Measurements from ENCODE around the gene MYF5. TPM values are rescaled to one million over a fixed set of nuclear protein-coding genes. Genes with fewer than 3 reads are reported as not detected.

Gene MYF5
- total RNA-seq, 2 experiments from 2014 or later: not detected

GRCh38 chr12:80690513-80690912 lies 26.2 kb upstream of the MYF5 start:
- no peaks in the 10 kb centered on the region for H3K27me3 Mint-ChIP-seq
- no peak overlapping the region for H3K27ac Mint-ChIP-seq
- H3K9me3 Mint-ChIP-seq: no peaks in the 10 kb centered on the region
- ChIA-PET CTCF (no interaction called here), POLR2A (no interaction called here)
- no peak for TF ChIP-seq CTCF (IDR thresholded peaks at IDR 0.05)
- DNase-seq: no peak
- no peak for ATAC-seq
- no peaks in the 10 kb centered on the region for H3K4me1 Mint-ChIP-seq (ENCODE audit: low read depth)
- no peak overlapping the region for H3K4me3 Mint-ChIP-seq
- intact Hi-C loops (cut with micrococcal nuclease): no loop called here
- H3K36me3 Mint-ChIP-seq (ENCODE audit: low read depth): no peaks in the 10 kb centered on the region

GRCh38 chr12:80692114-80692513 lies 24.6 kb upstream of the MYF5 start:
- H3K36me3 Mint-ChIP-seq (ENCODE audit: low read depth): no peaks in the 10 kb centered on the region
- H3K27ac Mint-ChIP-seq: no peak overlapping the region
- POLR2A ChIA-PET: no interaction called here
- CTCF ChIA-PET: no interaction called here
- no peak for TF ChIP-seq CTCF (IDR thresholded peaks at IDR 0.05)
- H3K4me3 Mint-ChIP-seq: no peak overlapping the region
- no peaks in the 10 kb centered on the region for H3K9me3 Mint-ChIP-seq
- H3K4me1 Mint-ChIP-seq (ENCODE audit: low read depth): no peaks in the 10 kb centered on the region
- no peaks in the 10 kb centered on the region for H3K27me3 Mint-ChIP-seq
- DNase-seq (no peak), ATAC-seq (no peak)
- intact Hi-C loops (cut with micrococcal nuclease): no loop called here

GRCh38 chr12:80697270-80697887 lies 19.3 kb upstream of the MYF5 start:
- POLR2A ChIA-PET: no interaction called here
- no peaks in the 10 kb centered on the region for H3K9me3 Mint-ChIP-seq
- DNase-seq (no peak), ATAC-seq (no peak)
- no peak overlapping the region for H3K4me3 Mint-ChIP-seq
- no peak for TF ChIP-seq CTCF (IDR thresholded peaks at IDR 0.05)
- intact Hi-C loops (cut with micrococcal nuclease): no loop called here
- no peaks in the 10 kb centered on the region for H3K36me3 Mint-ChIP-seq (ENCODE audit: low read depth)
- no peak overlapping the region for H3K27ac Mint-ChIP-seq
- no peaks in the 10 kb centered on the region for H3K4me1 Mint-ChIP-seq (ENCODE audit: low read depth)
- CTCF ChIA-PET: no interaction called here
- no peaks in the 10 kb centered on the region for H3K27me3 Mint-ChIP-seq

GRCh38 chr12:80698256-80698655 lies 18.5 kb upstream of the MYF5 start:
- H3K27me3 Mint-ChIP-seq: no peaks in the 10 kb centered on the region
- no peak for DNase-seq
- H3K36me3 Mint-ChIP-seq (ENCODE audit: low read depth): no peaks in the 10 kb centered on the region
- intact Hi-C loops (cut with micrococcal nuclease): no loop called here
- ChIA-PET POLR2A (no interaction called here), CTCF (no interaction called here)
- no peaks in the 10 kb centered on the region for H3K4me1 Mint-ChIP-seq (ENCODE audit: low read depth)
- no peaks in the 10 kb centered on the region for H3K9me3 Mint-ChIP-seq
- no peak for ATAC-seq
- H3K27ac Mint-ChIP-seq: no peak overlapping the region
- no peak for TF ChIP-seq CTCF (IDR thresholded peaks at IDR 0.05)
- H3K4me3 Mint-ChIP-seq: no peak overlapping the region

GRCh38 chr12:80698847-80699542 lies 17.7 kb upstream of the MYF5 start:
- ChIA-PET POLR2A (no interaction called here), CTCF (no interaction called here)
- ATAC-seq (no peak), DNase-seq (no peak)
- intact Hi-C loops (cut with micrococcal nuclease): no loop called here
- H3K27me3 Mint-ChIP-seq: no peaks in the 10 kb centered on the region
- H3K4me3 Mint-ChIP-seq: no peak overlapping the region
- no peak overlapping the region for H3K27ac Mint-ChIP-seq
- no peak for TF ChIP-seq CTCF (IDR thresholded peaks at IDR 0.05)
- H3K9me3 Mint-ChIP-seq: no peaks in the 10 kb centered on the region
- no peaks in the 10 kb centered on the region for H3K4me1 Mint-ChIP-seq (ENCODE audit: low read depth)
- no peaks in the 10 kb centered on the region for H3K36me3 Mint-ChIP-seq (ENCODE audit: low read depth)

Measured in activated CD8-positive, alpha-beta T cell treated with anti-CD3 and anti-CD28 coated beads for 36 hours (primary cell).